T-helper 1 cell treated with Interleukin-12 subunit alpha and Interleukin-12 subunit beta and Interleukin-4 antibody, amounts not matched to agents 30 ng/mL and 1 ng/mL, for 36 hours (primary cell): Measurements from ENCODE around the gene LAMTOR5. TPM values are rescaled to one million over a fixed set of nuclear protein-coding genes. Genes with fewer than 3 reads are reported as not detected.
"Not testable (repeated sequence)": the region's sequence is repeated elsewhere in the genome, so short reads cannot be mapped to it uniquely, and the experiment has no call there.

Experiments
- intact Hi-C: fragments of 100-400 bp; cut with micrococcal nuclease; formaldehyde crosslinking; loops from one replicate; pipeline ENCODE4 v1.15.1; 2024
- total RNA-seq: library from RNA; stranded (reverse); gene quantifications from 2 replicates; pipeline ENCODE4 v1.2.3, GENCODE V29; 2022

The LAMTOR5 gene
- 142 and 146 TPM in 2 replicates for total RNA-seq

DNA sequence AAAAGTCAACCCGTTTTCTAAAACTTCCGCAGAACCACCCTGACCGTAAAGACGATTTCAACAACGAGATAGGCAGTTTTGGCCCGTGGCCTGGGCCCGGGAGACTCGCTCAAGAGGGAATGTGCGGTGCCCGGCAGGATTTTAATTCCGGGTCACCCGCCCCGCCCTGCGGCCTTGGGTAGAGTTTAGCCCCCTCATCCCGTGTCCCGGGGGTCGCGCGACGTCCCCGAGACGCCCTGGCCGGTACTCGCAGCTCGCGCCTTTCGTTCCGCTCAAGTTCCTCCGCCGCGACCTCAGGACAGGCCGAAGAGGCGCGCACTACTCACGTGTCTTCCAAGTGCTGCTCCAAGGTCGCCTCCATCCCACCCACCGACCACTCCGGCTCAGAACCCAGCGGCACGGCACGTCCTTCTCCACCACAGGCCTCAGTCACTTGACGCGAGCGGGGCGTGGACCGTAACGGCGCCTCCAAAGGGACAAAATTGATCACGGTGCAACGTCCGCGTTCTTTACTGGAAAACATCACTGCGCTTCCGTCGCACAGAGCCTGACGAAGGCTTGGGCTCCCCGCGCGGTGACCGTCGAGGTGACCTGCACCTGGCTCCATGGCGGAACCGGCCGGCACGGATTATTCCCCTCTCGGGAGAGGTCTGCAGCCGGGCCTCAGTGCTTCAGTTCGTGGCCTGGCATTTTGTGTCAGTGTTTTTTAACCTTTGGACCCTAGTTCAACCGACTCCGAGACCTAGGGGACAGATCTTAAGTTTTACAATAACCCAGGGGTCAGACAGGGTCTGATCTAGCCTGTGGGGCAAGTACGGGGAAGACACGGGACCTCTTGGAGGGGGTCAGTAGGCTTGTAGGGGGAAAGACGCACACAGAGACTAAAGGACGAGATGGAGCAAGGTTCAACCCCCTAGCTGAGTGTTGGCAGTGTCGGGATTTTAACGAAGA, at the start of gene LAMTOR5:
Gene LAMTOR5 (minus strand): TSS at position 435 of the 951 bp plus-strand sequence. CDS start 74 bp downstream, at position 361.
- intact Hi-C loops: loop anchor here (1.0 to 10.0 kb wide), 10 partner anchors 53 to 1037 kb away; partner anchors contain the start of genes ATP5PB, CD53, GNAI3 and LRIF1

DNA sequence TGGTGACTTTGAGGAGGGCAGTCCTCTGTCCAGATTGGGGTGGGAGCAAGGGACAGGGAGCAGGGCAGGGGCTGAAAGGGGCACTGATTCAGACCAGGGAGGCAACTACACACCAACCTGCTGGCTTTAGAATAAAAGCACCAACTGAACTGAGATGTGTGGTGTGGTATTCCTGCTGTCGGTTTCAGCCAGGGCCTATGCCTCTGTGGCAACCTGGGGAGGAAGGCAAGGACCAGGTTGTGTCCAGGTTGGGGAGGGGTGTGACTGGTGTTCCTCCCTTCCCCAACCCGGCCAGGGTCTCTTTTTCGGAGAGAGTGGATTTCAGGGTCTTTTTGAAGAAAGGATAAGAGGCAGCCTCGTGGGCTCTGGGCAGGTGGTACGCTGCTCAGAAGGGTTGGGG, 49.7 kb upstream of the LAMTOR5 start:
- intact Hi-C loops: no loop called here

DNA sequence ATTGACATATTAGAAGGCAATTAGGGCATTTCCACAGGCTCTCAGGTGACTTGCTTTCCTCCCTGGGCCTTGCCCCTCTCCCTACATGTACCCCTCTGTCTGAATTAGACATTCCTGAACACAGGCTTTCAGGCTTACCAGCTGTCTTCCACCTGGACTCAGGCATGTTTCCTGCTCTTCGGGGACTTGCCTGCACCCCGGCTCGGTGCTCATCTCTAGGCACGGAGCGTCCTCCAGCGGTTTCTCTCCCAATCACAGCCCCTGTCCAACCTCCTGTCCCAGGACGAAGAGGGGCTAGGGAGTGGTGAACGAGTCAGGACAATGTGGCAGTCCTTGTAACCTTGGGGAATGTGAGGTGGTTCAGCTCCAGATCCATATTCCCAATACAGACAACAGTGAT, 47.7 kb upstream of the LAMTOR5 start:
- intact Hi-C loops: no loop called here

DNA sequence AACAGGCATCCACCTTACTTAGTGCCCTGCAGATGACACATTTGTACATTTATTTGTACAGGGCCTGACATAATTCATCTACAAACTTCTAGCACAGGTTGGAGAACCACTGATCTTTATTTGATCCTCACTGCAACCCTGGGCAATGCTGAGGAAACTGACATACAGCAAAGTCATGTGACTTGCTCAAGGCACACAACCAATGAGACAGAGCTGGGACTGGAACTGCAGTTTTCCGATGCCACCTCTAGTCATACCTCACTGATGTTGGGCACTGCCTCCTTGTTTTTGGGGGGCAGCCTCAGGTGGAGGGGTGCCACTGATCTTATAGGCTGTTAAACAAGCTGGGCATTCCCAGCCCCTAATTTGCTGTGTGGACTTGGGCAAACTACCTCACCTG, 46.8 kb upstream of the LAMTOR5 start:
- intact Hi-C loops: no loop called here

DNA sequence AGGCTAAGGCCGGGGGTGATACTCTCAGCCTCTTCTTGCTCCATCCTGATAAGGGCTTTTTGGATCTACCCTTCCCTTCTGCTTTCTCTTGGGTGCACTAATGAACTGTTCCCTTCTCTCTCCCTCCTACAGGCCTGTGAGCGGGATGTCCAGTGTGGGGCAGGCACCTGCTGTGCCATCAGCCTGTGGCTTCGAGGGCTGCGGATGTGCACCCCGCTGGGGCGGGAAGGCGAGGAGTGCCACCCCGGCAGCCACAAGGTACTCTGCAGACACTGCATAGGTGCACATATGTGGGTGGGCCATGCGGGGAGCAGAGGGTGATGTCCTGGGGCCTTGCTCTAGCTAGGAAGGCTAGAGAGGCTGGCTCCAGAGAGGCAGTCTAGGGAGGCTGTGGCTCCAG, 46.3 kb upstream of the LAMTOR5 start:
- intact Hi-C loops: no loop called here

DNA sequence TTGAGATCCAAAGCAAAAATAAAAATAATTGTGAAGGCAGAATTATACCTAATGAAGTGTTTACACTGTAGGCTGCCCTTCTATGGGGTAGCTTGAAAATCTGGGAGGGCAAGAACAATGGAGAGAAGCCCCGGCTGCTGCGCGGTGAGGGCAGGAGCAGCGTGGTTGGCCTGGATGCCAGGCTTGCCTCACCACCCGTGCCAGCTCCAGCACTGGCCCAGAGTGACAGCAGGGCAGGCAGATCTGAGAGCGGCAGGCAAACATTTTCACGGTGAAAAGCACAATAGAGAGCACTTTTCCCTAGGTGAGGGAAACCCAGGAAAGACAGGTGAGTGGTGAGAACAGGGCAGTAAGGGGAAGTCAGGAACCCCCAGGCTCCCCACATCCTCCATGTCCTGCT, 44.8 kb upstream of the LAMTOR5 start:
- intact Hi-C loops: no loop called here

DNA sequence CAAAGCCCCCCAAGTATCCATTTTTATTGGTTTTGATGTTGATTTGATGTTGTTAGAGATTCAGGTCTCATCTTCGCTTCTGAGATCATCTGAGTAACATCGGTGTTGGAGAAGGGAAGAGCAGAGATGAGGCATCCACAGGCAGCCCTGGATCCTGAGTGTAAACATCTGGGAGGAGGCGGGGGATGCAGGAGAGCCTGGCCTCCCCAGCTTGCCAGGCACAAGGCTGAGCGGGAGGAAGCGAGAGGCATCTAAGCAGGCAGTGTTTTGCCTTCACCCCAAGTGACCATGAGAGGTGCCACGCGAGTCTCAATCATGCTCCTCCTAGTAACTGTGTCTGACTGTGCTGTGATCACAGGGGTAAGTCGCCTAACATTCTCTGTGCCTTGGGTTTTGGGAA, 43.4 kb upstream of the LAMTOR5 start, which contains the start of gene PROK1:
Gene PROK1 (plus strand): TSS at position 221 of the 400 bp plus-strand sequence. CDS start 68 bp downstream, at position 289.
- intact Hi-C loops: no loop called here

DNA sequence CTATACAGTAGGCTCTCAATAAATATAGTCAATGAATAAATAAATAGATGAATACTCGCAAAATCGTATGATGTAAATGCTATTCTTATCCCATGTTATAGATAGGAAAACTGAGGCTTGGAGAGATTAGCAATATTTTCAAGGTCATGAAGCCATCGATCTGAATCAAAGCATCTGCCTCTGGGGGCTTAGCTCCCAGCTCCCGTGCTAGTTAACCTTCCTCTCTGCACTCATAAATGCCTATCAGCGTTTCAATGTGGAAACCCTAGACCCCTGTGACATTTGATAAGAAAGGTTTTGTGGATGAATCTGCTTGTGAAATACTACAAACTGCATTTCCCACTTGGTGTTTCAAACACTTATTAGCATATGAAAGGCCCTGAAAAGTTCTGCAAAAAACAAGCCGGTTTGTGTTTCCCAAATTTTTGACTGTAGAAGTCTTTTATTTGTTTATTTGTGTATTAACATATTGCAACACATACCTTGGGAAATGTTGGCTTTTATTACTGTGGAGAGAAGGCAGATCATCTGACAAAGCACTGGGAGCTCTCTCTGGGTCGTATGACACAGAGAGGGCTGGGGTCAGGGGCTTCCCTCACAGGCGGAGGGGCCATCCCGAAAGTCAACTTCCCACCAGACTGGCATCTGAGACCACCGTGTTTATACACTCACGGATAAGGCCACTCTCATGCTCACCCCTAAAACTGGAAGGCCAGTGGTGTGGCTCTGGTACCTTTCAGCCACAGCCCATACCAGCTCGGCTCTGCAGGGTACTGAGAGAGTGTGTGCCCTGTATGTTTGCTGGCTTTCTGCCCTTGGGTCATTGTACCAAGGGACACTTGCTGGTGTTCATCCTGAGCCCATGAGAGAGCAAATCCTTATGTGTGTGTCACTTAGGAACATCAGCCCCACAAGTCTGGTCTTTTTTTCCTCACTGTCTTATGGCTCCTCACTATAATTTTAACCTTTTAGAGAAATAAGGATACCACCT, 42.5 kb upstream of the LAMTOR5 start:
- intact Hi-C loops: no loop called here

DNA sequence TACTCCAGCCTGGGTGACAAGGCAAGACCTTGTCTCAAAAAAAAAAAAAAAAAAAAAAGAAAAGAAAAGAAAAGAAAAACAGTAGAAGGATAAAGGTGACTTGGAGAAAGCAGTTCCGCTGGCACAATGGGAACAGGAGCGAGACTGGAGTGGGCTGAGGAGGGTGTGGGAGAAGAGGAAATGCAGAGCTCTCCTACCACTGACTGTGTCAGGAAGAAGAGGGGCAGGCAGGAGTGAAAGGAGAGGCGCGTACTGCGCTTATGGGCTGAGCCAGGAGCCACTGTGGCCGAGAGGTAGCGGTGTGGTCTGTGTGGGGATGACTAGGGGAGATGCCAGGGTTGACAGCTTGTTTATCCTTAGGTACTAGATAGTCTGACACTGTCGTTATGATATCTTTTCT, 37.1 kb upstream of the LAMTOR5 start:
- intact Hi-C loops: no loop called here

DNA sequence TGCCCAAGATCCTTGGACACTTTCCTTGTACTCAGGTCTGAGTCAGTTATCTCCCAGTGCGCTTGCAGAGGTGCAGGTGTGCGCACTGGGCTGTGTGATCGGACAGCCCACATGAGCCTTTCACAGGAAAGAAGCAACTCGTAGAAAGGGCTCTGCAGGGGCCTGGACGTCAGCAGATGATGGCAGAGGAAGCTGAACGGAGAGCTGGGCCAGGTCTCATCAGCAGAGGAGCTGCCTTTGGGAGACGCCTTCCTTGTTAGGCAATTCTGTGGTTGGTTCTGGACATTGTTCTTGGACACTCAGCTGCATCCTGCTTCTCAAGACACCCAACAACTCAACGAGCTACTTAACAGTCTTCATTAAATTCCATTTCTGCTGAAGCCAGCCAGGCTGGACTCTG, 36.0 kb upstream of the LAMTOR5 start:
- intact Hi-C loops: no loop called here

DNA sequence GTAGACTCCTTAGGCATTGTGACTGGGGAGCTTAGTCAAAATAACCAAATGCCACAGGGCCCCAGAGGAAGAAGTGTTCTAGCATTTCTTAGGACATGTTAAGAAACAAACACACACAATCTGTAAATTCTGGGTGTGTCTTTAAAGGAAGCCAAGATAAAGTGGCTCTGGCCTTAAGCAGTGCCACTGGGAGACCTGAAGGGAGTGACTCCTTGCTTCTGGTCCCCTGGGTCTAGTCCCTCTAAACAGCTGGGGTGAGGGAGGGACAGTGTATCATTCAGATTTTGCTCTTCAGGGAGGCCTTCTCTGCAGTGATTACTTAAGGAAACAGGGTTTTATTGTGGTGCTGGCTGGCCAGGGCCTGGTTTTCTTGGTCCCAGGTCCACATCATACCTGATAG, 34.4 kb upstream of the LAMTOR5 start:
- intact Hi-C loops: no loop called here

DNA sequence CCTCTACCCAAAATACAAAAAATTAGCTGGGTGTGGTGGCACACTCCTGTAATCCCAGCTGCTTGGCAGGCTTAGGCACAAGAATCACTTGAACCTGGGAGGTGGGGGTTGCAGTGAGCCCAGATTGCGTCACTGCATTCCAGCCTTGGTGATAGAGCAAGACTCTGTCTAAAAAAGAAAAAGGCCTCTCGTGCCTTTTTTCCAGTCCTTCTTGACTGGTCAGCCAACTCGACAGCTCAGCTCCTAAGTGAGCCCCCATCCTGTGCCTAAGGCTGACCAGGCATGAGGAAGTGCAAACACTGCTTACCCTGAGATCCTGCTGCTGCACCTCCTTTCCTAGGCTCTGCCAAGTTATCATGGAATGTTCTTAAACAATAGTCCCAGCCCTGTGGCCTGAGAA, 33.4 kb upstream of the LAMTOR5 start:
- intact Hi-C loops: no loop called here

DNA sequence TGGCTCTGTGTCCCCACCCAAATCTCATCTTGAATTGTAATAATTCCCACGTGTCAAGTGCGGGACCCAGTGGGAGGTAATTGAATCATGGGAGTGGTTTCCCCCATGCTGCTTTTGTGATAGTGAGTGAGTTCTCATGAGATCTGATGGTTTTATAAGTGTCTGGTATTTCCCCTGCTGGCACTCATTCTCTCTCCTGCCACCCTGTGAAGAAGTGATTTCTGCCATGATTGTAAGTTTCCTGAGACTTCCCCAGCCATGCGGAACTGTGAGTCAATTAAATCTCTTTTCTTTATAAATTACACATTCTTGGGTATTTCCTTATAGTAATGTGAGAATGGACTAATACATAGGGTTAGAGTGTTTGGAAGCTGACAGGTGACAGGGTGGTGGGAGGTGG, 32.4 kb upstream of the LAMTOR5 start:
- intact Hi-C loops: not testable (repeated sequence)

DNA sequence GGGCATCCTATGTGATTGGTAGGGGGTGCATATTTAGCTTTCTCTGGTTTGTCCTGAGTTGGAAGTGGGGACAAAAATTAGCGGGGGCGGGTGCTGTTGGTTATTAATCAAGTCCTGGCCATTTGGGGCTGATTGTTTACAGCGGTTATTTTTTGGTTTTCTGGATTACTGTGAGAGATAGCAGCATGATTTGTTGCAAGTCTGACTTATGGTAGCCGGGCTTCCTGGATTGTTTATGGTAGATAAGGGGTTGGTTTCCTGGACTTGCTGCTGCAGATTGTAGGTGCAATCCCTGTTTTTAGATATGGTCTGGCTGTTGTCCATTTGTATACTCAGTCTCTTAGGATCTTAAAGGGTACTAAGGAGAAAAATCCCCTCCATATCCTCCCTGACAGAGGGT, 31.4 kb upstream of the LAMTOR5 start:
- intact Hi-C loops: no loop called here

DNA sequence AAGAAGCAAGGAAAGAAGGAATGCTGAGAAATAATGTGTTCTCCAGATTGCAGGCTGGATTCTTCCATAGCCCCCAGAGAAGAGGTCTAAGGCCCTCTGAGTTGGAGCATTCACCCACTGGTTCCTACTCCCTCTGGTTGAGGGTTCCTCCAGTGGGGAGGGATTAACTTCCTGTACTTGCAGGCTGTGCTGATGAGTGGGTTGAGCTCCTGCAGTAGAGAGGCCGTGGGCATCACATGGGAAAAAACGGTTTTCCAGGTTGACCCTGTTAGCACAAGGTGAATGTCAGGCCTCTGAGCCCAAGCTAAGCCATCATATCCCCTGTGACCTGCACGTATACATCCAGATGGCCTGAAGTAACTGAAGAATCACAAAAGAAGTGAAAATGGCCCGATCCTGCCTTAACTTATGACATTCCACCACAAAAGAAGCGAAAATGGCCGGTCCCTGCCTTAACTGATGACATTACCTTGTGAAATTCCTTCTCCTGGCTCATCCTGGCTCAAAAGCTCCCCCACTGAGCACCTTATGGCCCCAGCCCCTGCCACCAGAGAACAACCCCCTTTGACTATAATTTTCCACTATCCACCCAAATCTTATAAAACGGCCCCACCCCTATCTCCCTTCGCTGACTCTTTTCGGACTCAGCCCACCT, 30.3 kb upstream of the LAMTOR5 start:
- intact Hi-C loops: not testable (repeated sequence)

DNA sequence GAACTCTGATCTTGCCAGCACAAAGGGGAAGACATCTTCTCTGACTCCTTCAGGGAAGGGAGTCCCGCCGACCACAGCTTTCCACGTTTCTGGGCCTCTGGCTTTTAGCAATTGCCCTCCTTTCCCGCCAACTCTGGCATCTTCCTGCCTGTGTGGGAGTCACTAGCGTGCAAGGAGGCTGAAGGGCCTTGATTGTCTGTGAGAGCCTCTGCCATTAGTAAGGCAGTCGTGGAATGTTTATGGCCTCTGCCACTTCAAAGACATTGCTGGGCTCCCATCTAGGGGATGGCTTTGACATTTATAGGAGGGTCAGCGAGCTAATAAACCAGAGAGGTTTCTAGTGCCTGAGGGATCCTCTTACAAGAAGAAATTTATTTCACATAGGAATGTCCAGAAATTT, 29.1 kb upstream of the LAMTOR5 start:
- intact Hi-C loops: no loop called here

DNA sequence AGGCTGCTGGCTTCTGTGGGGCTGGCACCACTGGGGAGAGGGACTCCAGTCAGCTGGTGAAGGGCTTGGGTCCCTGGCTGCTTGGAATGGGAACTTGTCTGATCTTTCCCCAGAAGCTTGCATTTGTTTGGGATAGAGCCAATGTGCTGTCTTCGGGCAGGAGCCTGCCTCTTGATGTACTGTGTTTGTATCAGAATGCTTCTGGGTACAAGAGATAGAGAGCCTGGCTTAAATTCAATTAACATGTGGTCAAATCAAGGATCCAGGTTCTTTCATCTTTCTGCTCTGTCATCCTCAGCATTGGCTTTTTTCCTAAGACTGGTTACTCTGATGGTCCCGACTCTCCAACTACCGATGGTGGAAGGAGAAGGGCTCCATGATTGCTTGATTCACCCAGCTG, 27.5 kb upstream of the LAMTOR5 start:
- intact Hi-C loops: no loop called here

DNA sequence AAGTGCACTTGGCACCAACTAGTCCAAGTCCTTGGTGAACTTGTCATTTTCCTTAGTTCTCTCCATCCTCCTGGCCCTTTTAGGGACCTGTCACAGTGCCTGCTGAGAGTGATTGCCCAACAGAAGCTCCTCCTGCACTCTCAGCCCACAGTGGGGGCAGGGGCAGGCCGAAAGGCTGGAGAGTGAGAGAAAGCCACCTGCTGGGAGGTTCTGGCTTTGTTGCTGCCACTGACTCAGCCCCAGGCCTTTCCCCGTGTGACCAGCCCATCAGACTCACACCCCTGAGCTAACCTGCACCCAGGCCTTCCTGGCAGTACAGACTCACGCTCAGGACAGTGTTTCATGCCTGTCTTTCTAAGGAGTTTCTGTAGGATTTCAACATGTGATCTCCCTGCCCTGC, 26.3 kb upstream of the LAMTOR5 start:
- intact Hi-C loops: no loop called here

DNA sequence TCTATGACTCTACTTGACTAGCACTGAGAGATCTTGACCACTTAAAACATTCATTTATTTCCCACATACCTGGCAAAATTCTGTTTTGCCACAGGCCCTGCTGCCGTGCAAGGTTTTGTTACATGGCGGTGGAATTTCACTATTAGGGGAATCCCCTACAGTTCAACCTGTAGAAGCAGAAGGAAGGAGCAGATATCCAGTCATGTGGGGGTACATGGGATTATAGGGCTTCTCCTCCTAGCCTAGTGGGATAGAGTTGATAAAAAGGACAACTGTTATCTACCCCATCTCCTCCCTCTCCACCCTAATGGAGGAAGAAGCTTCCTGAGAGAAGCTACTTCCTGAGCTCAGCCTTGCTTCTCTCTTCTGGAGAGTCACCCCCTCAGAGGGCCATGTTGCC, 25.7 kb upstream of the LAMTOR5 start:
- intact Hi-C loops: no loop called here

DNA sequence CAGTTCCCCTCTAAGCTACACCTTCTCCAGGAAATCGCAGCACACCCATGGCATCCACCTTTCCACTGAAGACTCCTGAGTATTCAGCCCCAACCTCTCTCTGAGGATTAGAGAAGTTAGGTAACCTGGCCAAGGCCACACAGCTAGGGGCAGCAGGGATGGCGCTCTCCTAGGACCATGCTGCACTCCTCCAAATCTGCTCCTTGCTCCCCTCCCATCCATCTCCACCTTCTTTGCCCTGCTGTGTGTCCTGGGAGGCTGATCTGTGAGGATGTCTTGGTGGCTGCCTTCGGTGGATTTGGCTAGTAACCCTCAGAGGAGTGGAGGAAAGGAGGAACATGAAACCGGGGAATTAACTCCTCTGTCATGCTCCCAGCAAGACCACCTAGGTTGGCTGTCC, 23.4 kb upstream of the LAMTOR5 start:
- intact Hi-C loops: no loop called here

DNA sequence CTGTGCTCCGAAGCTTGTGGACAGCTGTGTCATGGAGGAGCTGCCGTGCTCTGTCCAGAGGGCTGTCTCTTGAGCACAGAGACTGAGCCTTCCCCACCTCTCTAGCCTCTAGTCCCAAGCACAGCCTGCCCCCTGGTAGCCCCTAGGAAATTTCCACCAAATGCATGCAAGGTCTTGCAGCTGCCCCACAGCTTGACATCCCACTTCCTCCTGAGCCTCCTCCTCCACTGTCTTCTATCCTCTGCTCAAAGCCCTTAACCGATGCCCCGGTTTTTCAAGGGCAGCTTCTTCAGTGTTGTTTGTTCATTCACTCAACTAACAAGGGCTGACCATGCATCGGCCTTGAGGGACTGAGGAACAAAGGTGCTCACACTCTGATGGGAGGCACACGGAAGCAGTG, 22.9 kb upstream of the LAMTOR5 start:
- intact Hi-C loops: no loop called here
